ENCODE results near the gene RELT.

The RELT gene

DNA sequence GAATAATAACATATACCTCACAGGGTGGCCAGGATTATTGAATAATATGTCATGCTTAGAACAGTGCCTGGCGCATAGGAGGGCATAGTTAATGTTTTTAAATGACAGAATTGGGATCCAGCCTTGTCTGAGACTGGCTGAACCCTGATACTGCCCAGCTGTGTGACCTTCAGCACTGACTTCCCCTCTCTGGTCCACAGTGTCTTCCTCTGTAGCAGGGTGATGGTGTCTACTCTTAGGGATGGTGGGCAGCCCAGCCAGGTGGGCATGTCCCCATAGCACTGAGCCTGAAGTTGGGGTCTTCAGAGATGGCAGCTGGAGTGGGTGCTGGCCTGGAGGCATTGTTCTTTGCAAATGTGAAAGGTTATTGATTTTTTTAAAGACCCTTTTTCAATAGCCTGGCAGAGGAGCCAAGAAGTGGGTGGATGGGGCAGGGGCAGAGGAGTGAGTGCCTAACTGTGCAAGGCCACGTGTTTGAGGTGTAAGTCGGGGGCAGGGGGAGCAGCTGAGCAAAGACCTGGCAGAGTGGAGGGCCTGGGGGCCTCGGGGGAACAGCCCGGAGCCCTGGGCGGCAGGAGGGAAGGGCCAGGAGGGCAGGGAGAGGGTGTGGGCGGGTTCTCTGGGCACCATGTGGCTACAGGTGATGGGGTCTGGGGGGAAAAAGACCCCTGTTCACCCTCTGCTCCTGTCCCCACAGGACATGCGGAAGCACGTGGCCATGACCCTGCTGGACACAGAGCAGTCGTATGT lies 29.8 kb upstream of the RELT start:
- DNase-seq, result no peak

DNA sequence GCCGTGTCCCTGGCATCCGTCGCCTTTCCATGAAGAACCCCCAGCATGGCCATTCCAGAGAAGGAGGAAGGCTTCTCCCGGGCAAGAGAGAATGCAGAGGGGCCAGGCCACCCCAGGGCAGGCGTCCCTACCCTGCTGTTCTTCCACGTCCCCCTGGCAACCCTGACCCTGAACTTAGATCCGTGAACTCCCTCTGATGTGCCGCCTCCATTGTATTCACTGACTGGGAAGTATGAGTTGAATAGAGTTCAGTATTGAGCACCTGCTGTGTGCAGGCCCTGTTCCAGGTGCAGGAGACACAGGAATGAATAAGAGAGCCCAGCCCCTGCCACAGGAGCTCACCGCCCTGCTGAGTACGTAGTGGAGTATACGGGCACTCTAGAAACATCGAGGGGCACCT lies 29.1 kb upstream of the RELT start:
- no peak for DNase-seq

DNA sequence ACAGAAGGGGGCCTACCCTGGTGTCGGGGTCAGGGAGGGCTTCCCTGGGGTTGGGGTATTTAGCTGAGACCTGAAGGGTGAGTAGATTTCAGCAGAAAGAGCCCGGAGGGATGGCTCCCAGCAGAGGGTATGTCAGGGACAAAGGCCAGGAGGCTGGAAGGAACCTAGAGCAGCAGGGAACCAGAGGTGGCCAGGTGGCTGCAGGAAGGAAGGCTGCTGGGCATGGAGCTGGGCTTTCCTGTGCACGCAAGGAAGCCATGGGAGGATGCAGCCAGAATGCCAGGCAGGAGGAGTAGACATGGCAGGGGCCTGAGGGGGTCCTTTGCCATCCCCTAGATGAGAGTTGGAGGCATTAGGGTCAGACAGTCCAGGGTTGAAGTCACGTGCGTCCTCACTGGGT lies 27.4 kb upstream of the RELT start:
- no peak for DNase-seq

DNA sequence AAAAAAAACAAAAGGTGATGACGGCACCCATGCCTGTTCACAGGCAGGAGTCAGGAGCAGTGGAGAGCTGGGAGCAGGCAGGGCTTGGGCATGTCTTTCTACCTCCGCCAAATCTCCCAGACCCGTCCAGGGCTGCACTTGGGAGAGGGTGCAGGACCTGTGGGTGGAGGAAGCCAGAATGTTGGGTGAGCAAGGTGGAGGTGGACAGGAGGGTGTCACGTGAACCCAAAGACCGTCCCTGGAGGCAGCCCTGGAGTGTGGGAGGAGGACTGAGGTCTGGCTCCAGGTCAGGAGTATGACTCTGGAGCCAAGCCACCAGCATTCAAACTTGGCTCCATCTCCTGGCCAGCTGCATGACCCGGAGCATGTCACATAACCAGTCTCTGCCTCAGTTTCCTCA lies 26.6 kb upstream of the RELT start:
- DNase-seq, result no peak

DNA sequence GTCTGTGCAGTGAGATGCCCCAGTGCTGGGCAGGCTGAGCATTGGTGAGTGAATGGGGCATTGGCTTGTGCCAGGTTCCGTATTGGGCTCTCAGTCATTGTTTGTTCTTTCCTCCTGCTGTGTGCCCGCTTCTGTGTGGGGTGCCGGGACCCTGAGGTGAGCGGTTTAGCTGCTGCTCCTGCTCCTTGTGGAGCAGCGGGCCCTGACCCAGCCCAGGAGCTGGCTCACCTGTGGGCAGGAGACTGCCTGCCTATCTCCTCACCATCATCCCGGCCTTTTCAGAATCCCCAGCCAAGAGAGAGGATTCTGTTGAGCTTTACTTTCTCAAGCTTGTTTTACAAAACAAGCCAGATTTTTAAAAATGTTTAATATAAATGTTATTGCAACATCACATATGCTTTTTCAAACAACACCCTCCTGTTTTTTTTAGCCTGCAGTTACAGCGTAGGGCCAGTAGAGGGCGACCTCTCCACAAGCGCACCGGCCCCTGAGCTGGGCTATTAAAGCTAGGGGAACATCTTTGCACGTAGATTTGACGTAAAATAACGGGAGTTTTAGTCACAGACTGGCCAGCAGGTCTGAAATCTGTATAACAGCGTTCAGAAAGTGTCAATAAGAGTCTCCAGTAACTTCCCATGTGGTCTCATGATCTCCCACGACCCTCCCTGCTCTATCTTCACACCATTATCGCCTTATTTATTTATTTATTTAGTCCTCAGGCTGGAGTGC lies 25.1 kb upstream of the RELT start:
- DNase-seq, result peak in 25 of 56 donors; percentile 11 to 74 (median 32)

DNA sequence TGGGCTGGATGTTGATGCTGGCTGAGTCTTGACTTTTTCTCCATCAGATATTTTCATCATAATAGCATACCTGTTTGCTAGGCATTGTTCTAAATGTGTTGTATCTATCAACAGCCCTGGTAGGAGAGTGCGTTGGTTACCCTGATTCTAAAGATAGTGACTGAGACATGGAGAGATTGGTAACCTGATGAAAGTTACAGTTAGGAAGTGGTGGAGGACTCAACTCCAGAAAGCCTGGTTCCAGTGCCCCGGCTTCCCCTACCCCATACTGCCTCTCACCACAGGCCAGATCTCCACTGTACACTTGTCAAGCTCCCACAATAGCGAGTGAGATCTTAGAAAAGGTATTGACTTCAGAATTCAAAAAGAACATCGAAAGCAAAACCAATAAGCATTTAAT lies 22.8 kb upstream of the RELT start:
- DNase-seq, result no peak

DNA sequence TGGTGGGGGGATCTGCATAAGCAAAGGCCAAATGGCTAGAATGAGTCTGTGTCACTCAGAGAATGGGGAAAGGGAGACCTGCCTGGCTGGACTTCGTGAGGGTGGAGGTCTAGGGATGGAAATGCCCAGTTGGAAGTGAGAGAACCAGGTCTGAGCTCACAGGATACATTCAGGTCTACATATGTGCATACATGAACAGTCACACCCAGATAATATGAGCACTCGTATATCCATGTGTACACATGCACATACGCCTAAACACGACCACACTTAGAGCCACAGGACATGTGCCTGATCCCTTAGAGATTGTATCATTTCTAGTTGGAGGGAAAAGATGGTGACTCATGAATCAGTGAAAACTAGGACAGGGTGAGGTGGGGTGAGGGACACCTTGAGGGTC lies 21.1 kb upstream of the RELT start:
- DNase-seq, result no peak

DNA sequence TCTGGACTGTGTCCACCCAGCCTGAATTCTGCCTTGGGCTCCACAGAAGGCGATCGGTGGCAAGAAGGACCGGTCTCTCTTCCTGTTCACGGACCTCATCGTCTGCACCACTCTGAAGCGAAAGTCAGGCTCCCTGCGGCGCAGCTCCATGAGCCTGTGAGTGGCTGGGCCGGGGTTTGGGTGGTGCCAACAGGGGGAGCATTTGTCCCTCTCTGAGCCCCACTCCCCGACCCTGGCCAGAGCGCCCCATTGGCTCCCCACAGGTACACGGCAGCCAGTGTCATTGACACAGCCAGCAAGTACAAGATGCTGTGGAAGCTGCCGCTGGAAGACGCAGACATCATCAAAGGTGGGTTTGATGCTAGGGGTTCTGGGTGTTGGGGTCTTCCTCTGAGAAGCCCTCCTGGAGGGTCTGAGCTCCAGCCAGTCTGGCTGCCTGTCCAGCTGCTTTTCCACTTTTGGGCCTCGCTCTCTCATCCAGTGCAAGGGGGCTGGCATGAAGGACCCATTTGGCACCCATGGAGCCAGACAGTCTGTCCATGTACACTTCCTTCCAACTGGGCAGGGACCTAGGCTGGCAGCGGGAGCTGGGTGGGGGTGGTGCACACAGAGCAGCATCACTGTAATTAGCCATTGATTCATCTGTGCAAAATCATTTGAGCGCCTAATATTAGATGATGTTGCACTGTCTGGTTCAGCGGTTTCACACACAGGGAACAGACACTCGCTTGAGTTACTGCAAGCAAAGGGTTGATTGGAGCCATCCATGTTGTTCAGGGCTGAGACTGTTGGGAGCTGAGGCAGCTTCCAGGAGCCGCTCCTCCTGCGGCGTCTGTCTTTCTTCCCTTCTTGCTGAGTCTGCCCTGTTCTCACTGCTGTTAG lies 19.0 kb upstream of the RELT start:
- peak in 3 of 56 donors; percentile 20 to 40 (median 33) for DNase-seq

DNA sequence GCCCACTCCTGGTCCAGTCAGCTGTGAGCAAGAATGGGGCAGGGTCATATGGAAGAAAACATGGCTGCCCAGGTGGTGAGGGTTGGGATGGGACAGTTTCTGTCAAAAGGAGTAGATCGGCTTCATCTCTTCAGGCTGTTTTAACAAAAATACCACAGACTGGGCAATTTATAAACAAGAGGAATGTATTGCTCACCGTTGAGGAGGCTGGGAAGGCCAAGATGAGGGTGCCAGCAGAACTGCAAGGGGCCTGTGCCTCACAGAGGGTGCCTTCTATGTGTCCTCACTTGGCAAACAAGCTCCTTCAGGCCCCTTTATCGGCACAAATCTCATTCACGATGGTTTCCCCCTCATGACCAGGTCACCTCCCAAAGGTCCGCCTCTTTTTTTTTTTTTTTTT lies 18.1 kb upstream of the RELT start:
- DNase-seq, result no peak

DNA sequence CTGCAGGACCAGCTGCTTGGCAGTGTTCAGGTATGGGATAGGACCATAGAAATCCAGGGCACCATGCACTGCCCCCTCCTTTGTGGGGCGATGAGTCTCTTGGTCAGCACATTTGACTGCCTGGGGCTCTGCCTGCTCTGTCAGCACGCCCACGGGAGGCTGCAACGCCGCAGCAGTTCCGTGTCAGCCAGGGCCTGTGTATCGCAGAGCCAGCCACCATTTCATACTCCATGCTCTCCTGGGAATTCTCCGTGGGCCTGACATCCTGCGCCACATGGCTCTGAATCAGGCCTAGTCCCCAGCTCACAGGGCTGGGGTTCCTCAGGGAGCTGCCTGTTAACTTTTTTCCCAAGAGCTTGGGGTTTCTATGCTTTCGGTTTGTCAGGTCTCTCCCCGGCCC lies 16.9 kb upstream of the RELT start:
- DNase-seq, result no peak

DNA sequence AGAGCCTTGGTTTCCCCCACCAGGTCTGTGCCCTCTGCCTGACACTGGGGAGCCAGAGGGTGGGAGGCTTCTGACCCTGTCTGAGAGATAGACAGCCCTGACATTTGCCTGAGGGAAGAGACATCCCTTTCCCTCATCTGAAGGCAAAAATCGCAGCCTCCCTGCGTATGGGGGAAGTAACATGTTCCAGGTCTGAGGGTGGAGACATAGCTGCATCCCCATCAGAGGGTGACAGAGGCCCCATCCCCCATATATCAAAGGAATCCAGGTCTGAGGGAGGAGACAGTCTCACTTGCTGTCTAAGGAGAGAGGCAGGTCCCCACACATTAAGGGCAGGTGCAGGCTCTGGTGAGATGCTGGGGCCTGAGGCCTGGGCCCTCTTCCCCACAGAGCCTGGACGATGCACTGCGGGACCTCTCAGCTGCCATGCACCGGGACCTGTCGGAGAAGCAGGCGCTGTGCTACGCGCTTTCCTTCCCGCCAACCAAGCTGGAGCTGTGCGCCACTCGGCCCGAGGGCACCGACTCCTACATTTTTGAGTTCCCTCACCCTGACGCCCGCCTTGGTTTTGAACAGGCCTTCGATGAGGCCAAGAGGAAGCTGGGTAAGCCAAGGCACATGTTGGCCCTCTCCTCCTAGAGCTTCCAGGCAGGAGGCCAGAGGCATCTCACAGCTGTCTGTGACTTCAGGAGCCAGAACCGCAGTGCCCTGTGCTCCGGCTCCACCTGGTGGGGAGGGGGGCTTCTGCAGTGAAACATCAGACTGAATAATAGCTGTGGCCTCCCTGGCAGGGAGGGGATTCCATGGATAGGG lies 16.1 kb upstream of the RELT start:
- DNase-seq, result peak in 7 of 56 donors; percentile 9 to 45 (median 28)

DNA sequence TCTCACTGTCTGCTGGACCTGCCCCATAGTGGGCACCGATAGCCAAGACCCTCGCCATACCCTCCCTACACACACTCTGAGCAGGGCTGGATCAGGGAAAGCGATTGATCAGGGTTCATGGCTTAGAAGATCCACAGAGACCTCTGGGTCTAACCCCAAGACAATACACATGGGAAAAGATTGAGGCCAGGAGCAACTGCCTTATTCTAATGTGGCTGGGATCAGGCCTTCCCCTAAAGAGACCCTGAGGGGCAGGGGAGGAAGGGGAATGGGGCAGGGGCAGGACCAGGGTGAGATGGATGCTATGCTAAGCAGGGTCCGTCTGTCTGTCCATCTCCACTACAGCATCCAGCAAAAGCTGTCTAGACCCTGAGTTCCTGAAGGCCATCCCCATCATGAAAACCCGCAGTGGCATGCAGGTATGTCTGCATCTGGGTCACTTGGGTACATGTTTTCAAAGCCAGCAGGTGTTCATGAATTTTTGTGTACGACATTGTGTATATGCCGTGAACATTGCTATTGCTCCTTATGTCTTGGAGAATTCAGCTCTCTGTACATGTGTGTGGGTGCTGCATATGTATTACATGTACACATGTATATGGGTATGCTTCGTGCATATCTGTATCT lies 15.3 kb upstream of the RELT start:
- no peak for DNase-seq

DNA sequence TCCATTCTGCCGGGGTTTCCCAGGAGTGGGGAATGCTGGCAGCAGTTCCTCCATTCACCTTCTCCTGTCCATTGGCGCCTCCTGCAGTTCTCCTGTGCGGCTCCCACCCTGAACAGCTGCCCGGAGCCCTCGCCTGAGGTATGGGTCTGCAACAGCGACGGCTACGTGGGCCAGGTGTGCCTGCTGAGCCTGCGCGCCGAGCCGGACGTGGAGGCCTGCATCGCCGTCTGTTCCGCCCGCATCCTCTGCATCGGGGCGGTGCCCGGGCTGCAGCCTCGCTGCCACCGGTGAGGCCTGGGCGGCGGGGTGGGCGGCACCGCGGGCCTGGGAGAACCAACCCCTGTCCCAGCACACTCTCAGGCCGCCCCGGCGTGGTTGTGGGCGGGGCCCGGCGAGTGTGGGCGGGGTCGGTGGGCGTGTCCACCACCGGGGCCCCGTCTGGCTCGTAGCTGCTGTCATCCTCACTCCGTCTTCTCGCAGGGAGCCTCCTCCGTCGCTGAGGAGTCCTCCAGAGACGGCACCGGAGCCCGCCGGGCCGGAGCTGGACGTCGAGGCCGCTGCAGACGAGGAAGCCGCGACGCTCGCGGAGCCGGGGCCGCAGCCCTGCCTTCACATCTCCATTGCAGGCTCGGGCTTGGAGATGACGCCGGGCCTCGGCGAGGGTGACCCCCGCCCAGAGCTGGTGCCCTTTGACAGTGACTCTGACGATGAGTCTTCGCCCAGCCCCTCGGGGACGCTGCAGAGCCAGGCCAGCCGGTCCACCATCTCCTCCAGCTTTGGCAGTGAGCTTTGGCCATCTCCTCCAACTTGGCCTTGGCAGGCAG lies 14.0 kb upstream of the RELT start:
- no peak for DNase-seq

DNA sequence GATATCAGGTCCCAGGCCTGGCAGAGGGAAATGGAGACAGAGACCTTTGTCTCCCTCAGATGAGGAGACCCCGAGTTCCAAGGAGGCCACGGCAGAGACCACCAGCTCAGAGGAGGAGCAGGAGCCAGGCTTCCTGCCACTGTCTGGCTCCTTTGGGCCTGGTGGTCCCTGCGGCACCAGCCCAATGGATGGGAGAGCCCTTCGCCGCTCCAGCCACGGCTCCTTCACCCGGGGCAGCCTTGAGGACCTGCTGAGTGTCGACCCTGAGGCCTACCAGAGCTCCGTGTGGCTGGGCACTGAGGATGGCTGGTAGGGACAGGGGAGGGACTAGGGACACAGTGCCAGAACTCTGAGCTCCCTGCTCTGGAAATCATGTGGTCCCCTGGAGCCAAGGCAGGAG lies 13.1 kb upstream of the RELT start:
- no peak for DNase-seq

DNA sequence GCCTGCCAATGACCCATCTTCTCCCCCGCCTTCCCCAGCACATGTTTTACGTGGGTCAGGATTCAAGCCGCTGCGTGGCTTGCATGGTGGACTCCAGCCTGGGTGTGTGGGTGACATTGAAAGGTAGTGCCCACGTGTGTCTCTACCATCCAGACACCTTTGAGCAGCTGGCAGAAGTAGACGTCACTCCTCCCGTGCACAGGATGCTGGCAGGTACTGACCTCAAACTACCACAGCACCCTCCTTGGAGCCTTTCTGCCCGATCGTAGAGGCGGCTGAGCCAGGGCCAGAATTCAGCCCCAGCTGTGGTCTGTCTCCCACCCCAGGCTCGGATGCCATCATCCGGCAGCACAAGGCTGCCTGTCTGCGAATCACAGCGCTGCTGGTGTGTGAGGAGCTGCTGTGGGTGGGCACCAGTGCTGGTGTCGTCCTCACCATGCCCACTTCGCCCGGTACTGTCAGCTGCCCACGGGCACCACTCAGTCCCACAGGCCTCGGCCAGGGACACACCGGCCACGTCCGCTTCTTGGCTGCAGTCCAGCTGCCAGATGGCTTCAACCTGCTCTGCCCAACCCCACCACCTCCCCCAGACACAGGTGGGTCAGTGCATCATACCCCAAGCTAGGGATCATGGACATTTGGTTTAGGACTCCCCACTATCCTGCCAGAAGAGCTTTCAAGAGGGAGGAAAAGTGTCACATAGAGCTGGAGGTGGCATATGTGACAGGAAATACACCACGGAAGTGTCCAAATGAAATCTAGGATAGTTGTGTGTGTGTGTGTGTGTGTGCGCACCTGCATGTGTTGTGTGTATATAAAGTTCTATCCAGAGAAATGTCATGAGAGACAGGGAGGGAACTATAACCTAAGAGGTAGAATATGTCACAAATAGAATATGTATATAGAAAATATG lies 10.6 kb upstream of the RELT start:
- DNase-seq, result no peak

DNA sequence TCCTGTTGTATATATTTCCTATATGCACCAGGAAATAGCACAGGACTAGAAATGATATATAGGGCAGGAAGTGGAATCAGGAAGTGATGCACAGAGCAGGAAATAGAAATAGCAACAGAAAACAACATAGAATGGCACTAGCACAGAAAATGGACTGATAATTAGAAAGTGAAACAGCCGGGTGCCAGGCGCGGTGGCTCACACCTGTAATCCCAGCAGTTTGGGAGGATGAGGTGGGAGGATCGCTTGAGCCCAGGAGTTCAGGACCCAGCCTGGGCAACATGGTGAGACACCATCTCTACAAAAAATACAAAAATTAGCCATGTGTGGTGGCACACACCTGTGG lies 10.0 kb upstream of the RELT start:
- no peak for DNase-seq

DNA sequence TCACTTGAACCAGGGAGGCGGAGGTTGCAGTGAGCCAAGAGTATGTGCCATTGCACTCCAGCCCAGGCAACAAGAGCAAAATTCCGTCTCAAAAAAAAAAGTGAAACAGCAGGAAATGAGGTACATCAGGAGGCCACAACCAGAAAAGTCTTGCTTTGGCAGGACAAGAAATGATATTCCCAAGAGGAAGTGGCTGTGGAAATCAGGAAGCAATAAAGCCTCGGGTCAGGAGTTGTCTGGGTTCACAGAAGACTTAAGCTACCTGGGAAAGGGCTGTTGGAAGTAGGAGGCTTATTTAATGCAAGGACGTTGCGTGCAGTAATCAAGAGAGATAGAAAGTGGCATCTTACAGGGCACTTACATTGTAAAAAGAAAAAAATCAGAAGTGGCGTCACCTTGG lies 9.2 kb upstream of the RELT start:
- no peak for DNase-seq

DNA sequence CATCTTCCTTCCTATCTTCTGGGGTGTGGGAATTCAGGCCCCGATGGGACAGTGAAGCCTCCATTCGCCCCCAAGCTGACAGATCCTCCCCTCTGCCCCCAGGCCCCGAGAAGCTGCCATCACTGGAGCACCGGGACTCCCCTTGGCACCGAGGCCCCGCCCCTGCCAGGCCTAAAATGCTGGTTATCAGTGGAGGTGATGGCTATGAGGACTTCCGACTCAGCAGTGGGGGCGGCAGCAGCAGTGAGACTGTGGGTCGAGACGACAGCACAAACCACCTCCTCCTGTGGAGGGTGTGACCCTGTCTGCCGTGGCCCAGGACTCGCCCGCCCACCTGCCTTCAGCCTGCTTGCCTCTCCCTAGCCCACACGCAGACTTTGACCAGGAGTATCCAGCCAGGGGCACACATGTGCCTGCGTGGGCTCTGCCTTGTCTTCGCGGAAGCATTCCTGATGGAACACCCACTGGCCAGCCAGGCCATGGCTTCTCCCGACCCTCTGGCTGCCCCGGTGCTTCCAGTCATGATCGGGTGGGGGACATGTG lies 8.6 kb upstream of the RELT start:
- no peak for DNase-seq
